HCT116 (cell line): Measurements from ENCODE around the gene NGF.

Experiments used
- POLR2A ChIP-seq: IDR thresholded peaks from 2 replicates; pipeline ENCODE4 v1.7.0; 2011; ENCODE audit warnings: borderline replicate concordance; ENCODE audit not compliant: insufficient read depth, insufficient read length; ENCODE audit errors: extremely low read depth
- RAD21 ChIP-seq: IDR thresholded peaks from 2 replicates; pipeline ENCODE4 v1.6.1; 2012; ENCODE audit warnings: low read depth, mild to moderate bottlenecking
- SIN3A ChIP-seq: IDR thresholded peaks from 2 replicates; pipeline ENCODE4 v1.6.1; 2012; ENCODE audit warnings: low read depth
- SP1 ChIP-seq: IDR thresholded peaks from 2 replicates; pipeline ENCODE4 v1.6.1; 2012; ENCODE audit warnings: low read depth
- YY1 ChIP-seq: IDR thresholded peaks from 2 replicates; pipeline ENCODE4 v1.6.1; 2011; ENCODE audit warnings: low read length, low read depth, moderate library complexity, mild to moderate bottlenecking; ENCODE audit not compliant: insufficient replicate concordance; ENCODE audit errors: extremely low read depth
- TF ChIP-seq, protein P1 (sequence below), 3 experiments: fragments of 200-600 bp in 1 of 3; sonication (generic) in 1 of 3; IDR thresholded peaks in 2 of 3; conservative IDR thresholded peaks in 1 of 3; 2 replicates each; pipeline ENCODE4 v1.5.1; 2012 to 2017; ENCODE audit warnings: low read depth in 2 of 3, low read length in 2 of 3, antibody characterized with exemption in 1 of 3, borderline replicate concordance in 1 of 3, control low read depth in 1 of 3, mild to moderate bottlenecking in 1 of 3, mixed read lengths in 1 of 3, mixed run types in 1 of 3, moderate library complexity in 1 of 3; ENCODE audit not compliant: insufficient read depth in 1 of 3
- TF ChIP-seq, protein P2 (sequence below): IDR thresholded peaks from 2 replicates; pipeline ENCODE4 v1.6.1; 2012
- TF ChIP-seq, protein P3 (sequence below): IDR thresholded peaks from 2 replicates; pipeline ENCODE4 v1.6.1; 2012; ENCODE audit warnings: low read depth

DNA sequence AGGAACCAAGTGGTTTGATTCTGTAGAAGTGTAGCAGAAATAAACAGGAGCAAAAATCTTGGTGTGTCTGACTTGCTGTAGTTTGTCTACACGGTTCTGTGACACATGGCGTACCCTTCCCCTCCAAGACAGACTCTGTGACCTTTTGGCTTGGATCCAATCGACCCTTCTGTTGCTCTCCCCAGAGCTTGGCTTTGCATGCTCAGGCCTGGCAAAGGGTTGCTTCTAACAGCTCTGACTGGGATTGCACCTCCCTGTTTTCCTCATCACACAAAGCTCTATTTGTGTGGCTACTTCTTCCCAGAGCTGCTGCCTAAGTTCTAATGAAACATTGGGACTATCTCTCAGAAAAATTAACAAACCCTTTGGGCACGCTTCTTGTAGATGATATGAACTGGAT is 24.0 kb downstream of the NGF start:
- TF ChIP-seq, protein P1, sequence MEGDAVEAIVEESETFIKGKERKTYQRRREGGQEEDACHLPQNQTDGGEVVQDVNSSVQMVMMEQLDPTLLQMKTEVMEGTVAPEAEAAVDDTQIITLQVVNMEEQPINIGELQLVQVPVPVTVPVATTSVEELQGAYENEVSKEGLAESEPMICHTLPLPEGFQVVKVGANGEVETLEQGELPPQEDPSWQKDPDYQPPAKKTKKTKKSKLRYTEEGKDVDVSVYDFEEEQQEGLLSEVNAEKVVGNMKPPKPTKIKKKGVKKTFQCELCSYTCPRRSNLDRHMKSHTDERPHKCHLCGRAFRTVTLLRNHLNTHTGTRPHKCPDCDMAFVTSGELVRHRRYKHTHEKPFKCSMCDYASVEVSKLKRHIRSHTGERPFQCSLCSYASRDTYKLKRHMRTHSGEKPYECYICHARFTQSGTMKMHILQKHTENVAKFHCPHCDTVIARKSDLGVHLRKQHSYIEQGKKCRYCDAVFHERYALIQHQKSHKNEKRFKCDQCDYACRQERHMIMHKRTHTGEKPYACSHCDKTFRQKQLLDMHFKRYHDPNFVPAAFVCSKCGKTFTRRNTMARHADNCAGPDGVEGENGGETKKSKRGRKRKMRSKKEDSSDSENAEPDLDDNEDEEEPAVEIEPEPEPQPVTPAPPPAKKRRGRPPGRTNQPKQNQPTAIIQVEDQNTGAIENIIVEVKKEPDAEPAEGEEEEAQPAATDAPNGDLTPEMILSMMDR (IDR thresholded peaks at IDR 0.05 in 2 of 3, conservative IDR thresholded peaks at IDR 0.05 in 1 of 3; ENCODE audit: borderline replicate concordance in 1 of 3, insufficient read depth in 1 of 3, low read depth in 2 of 3, low read length in 2 of 3) = no peak
- TF ChIP-seq, protein P2, sequence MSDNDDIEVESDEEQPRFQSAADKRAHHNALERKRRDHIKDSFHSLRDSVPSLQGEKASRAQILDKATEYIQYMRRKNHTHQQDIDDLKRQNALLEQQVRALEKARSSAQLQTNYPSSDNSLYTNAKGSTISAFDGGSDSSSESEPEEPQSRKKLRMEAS = no peak
- TF ChIP-seq, protein P3, sequence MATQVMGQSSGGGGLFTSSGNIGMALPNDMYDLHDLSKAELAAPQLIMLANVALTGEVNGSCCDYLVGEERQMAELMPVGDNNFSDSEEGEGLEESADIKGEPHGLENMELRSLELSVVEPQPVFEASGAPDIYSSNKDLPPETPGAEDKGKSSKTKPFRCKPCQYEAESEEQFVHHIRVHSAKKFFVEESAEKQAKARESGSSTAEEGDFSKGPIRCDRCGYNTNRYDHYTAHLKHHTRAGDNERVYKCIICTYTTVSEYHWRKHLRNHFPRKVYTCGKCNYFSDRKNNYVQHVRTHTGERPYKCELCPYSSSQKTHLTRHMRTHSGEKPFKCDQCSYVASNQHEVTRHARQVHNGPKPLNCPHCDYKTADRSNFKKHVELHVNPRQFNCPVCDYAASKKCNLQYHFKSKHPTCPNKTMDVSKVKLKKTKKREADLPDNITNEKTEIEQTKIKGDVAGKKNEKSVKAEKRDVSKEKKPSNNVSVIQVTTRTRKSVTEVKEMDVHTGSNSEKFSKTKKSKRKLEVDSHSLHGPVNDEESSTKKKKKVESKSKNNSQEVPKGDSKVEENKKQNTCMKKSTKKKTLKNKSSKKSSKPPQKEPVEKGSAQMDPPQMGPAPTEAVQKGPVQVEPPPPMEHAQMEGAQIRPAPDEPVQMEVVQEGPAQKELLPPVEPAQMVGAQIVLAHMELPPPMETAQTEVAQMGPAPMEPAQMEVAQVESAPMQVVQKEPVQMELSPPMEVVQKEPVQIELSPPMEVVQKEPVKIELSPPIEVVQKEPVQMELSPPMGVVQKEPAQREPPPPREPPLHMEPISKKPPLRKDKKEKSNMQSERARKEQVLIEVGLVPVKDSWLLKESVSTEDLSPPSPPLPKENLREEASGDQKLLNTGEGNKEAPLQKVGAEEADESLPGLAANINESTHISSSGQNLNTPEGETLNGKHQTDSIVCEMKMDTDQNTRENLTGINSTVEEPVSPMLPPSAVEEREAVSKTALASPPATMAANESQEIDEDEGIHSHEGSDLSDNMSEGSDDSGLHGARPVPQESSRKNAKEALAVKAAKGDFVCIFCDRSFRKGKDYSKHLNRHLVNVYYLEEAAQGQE = no peak
- TF ChIP-seq POLR2A (no peak), SIN3A (no peak), RAD21 (no peak), YY1 (no peak), SP1 (no peak)
